GM18526 (cell line): ENCODE data around the gene CMTM7.

Source experiments
- POLR2A ChIP-seq: IDR thresholded peaks from 3 replicates; pipeline ENCODE4 v1.6.1; 2011; ENCODE audit not compliant: insufficient read length; ENCODE audit errors: extremely low read depth

CMTM7 gene

DNA sequence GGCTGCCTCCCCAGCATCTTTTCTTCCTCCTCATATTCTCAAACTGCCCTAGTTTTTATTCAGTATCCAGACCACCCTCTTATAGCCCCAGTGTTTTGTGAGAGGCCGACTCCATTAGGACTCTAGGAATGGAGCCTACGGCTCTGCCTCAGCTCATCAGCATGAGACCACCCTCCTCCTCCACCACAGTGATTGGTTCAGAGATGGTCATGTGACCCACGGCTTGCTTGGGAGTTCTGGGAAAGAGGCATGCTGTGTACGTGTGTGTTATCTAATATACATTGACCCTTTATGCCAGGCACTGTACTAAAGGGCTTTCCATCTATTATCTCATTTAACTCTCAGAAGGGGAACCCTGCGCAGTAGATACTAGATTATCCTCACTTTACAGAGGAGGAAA lies 17.8 kb upstream of the CMTM7 start:
- TF ChIP-seq POLR2A: no peak

DNA sequence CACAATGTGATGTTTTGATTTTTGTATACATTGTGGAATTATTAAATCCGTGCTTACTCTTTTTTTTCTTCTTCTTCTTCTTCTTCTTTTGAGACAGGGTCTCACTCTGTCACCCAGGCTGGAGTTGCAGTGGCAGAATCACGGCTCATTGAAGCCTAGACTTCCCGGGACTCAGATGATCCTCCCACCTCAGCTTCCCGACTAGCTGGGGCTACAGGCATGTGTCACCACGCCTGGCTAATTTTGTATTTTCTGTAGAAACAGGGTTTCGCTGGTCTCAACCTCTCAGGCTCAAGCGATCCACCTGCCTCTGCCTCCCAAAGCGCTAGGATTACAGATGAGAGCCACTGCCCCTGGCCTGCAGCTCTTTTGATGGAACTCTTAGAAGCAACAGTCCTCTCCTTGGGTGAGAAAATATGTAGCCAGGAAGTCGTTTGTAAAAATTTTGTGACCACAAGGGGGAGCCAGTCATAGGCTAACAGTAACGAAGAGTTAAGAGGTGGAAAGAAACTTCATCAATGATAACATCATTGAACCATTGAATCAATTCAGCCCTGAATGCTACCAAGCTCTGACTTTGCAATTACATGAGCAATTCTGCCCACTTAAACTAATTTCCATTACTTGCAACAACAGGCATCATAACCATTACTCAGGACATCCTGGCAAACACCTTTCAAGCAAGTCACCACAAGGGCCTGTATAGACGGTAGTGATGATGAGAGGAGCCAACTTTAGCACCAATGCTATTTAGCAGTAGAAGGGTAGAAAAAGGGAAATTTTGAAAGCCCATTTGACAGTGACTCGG lies 16.7 kb upstream of the CMTM7 start:
- TF ChIP-seq POLR2A: no peak

DNA sequence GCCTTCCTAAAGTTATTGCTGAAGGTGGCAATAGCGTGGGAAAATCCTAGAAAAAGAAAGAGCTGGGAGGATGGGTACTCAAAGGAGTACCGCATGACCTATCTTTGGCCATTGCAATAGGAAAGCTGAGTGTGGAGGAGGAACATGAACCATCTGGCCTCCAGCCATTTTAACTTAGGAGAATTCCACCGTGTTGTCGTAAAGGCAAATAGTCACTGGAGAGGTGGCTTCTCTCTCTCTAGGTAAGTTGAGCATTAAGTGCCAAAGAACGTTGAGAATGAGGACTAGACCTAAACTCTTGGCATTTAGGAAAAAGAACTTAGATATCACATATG lies 16.1 kb upstream of the CMTM7 start:
- no peak for TF ChIP-seq POLR2A

DNA sequence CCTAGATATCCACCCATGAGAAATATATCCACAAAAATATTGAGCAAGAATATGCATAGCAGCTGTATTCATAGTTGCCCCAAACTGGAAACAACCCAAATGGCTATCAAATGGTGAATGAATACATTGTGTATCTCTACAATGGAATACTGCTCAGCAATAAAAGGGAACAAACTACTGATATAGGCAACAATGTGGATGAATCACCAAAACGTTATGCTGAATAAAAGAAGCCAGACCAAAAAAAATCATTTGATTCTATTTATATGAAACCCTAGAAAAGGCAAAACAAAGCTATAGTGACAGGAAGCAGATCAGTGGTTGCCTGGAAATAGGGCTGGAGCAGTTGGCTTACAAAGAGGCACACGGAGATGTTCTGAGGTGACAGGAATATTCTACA lies 15.5 kb upstream of the CMTM7 start:
- no peak for TF ChIP-seq POLR2A

DNA sequence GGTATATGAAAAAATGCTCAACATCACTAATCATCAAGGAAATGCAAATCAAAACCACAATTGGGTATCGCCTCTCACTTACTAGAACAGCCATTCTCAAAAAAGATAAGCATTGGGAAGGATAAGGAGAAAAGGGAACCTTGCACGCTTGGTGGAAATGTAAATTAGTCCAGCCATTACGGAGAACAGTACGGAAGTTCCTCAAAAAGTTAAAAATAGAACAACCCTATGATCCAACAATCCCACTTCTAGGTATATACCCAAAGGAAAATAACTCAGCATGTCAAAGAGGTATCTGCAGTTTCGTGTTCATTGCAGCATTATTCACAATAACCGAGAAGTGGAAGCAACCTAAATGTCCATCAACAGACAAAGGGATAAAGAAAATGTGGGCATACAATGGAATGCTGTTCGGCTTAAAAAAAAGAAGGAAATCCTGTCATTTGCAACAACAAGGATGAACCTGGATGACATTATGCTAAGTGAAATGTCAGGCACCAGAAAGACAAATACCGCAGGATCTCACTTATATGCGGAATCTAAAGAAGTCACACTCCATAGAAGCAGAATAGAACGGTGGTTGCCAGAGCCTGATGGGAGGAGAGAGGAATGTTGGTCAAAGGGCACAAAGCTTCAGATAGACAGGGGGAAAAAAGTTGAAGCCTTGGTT lies 11.7 kb upstream of the CMTM7 start:
- no peak for TF ChIP-seq POLR2A

DNA sequence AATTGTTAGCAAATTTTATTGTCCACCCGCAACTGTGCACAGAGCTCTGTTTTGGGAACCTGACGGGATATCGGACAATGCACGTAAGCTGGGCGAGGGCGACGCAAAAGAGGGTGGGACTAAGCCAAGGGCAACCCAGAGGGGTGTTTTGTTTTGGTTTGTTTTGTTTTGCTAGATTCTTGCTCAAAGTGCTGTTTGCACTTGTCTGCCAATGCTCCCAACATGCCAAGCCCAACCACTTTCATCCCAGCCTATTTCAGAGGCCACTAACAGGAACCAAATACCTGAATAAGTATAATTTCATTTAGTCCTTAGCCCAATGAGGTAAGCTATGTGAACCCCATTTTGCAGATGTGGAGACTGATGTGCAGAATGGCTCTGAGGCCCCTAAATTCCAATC lies 9.7 kb upstream of the CMTM7 start:
- TF ChIP-seq POLR2A: no peak

DNA sequence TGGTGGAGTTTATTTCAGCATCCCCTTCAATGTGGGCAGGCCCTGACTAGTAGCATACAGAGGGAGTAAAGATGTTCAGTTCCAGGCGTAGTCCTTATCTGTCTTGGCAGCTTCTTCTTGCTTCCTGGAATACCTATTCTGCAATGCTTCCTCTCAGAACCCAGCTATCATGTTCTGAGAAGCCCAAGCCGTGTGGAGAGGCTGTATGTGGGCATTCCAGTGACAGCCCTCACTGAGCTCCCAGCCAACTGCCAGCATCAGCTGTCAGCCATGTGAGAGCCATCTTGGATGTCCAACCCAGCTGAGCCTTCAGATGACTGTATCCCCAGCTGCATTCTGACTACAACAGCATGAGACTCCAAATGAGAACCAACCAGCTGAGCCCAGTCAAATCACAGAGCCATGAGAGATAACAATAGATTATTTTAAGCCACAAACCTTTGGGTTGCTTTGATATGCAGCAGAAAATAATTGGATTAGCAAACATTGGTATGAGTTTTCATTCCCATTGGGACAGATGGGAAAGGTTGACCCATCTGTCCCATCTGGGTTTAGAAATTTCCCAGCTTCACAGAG lies 8.4 kb upstream of the CMTM7 start:
- no peak for TF ChIP-seq POLR2A

DNA sequence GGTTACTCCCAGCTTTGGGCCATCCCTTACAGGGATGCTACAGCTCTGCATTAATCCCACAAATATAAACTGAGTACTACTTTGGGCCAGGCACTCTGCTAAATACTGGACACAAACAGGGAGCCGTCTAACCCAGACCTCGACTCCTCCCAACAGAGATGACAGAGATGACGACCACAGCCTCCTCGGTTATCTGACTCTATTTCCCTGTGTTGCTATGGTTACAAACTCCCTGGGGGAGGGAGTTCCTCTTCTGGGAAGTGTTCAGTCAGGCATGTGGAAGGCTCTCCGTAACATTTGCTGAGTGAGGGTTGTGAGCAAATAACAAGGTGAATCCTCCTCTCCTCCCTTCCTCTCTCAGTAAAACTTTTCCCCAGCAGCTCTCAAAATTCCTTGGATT lies 6.7 kb upstream of the CMTM7 start:
- no peak for TF ChIP-seq POLR2A

DNA sequence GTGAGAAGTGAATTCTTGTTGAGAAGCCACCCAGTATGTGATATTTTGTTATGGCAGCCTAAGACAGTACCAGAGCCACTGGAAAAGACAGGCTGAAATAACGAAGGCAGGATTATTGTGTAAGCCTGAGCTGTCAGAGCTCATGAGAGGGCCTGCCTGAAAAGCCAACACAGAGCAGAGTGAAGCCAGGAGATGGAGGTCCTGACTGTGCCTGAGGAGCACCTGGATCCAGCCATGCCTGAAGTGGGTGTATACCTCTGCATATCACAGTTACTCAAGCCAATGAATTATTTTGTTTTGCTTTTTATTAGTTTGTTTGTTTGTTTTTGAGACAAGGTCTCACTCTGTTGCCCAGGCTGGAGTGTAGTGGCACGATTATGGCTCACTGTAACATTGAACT lies 4.1 kb upstream of the CMTM7 start:
- TF ChIP-seq POLR2A: no peak

DNA sequence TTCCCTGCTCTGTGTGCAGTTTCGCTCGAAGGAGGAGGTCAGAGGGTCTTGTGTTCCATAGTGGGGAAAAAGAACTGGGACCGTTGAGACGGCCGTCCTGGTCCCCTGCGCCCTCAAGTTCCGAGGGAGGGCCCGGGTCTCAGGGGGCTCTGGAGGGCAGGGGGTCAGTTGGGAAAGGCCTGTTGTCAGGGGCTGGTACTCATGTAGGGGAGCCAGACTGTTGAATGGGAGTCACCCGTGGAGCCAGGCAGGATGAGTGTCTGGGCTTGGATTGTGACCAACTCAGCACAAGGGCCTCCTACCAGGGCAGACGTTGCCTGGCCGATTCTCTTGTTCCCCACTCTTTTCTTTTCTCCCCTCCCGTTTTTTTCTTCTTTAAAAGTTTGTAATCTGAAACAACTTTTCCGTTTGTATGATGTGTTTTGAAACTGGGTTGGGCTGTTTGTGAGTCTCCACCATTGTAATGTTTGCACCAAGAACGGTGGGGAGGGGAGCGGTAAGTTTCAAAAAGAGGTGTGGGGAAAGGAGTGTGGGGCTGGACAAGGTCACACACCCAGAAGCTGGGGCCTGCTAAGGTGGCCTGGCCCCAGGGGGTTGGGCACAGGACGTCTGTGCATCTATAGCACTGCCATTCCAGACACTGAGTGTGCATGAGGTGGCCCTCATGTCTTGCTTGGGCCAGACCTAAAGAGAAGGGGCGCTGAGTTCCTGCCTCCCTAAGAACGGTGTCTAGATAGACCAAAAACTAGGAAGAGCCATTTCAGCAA lies 1.1 kb downstream of the CMTM7 start:
- TF ChIP-seq POLR2A: no peak

DNA sequence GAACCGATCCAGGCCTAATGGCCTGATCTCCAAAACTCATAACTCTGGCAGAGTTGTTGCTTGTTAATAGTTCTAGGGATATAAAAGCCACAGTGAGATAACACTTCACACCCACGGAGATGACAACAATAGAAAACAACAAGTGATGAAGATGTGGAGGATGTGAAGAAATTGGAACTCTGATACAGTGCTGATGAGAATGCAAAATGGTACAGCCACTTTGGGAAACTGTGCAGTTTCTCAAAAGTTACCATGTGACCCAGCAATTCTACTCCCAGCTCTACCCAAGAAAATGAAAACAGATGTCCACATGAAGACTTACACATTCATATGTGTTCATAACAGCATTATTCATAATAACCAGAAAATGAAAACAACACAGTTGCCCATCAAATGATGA lies 3.8 kb downstream of the CMTM7 start:
- TF ChIP-seq POLR2A: no peak

DNA sequence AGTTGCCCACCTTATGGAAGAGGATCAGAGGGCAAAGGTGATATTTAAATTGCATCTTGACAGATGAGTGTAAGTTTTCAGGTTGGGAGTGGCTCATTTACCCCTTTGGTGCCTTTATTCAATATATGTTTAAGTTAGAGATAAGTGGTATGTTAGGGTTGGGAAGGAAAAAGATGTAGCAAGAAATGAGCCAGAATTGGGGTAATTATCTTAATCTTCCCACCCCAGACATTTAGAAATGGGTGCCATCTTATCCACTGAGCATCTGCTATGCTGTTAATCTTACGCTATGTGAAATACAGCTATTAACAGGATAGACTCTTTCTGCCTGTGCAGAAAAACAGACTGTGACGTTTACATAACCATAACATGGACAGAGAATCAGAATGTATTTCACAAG lies 6.3 kb downstream of the CMTM7 start:
- TF ChIP-seq POLR2A: no peak

DNA sequence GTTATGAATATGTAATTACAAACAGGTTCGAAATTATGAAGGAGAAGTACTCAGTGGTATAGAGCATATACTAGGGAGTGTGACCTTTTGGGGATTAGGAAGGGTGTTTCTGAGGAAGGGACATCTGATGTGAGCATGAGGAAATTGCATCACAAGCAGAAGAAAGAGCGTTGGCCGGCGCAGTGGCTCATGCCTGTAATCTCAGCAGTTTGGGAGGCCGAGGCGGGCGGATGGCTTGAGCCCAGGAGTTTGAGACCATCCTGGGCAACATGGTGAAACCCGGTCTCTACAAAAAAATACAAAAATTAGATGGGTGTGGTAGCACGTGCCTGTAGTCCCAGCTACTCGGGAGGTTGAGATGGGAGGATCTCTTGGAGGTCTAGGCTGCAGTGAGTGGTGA lies 6.9 kb downstream of the CMTM7 start:
- TF ChIP-seq POLR2A: no peak

DNA sequence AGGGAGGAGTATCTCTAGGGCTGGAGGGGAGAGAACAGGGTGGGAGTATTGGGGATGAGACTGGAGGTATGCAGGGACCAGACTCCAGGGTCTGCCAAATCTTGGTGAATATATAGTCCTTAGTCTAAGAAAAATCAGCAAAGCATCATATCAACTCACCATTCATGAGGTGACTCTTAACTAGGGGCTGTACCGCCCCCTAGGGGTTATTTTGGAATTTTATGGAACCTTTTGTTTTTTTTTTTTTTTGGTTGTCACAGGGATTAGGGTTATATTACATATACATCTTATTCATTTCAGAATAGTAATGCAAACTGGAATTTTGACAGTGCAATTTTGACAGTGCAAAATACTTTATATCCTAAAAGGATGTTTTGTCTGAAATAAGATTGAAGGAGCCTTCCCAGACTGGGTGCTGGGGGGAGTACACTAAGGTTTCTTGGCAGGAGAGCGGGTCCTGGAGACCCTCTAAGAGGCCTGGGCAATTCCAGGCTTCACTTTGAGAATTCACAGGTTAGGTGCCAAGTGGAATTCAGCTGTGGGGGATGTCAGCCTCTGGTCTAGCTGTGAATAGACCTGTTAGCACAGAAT lies 7.5 kb downstream of the CMTM7 start:
- no peak for TF ChIP-seq POLR2A

DNA sequence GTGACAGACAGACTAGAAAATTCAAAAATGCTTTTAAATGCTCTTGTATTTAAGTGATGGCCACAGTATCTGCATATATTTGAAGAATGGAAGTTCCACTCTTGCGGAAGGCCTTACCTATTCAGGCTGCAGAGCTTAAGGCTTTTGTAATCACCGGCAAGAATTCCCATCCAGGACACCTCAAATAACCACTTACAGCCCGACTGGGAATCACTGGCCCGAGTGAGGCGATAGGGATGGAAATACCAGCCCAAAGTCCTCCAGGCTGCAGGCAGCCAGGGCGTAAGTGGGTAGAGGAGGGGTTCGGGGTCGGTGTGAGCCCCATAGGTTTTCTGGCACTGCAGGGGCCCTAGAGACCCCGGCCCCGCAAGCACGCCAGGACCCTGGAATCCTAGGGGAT lies 9.5 kb downstream of the CMTM7 start:
- no peak for TF ChIP-seq POLR2A
